Neuronal stem cell (in vitro differentiated cells): ENCODE data around the gene STK32B.

Experiments used
- DNase-seq: peaks from one replicate; pipeline ENCODE4 v3.0.0-alpha.2; 2013; ENCODE audit warnings: low spot score
- H2AFZ ChIP-seq: one replicate; pipeline ENCODE4 v1.6.1; 2013; ENCODE audit warnings: mild to moderate bottlenecking, low read length, inconsistent platforms
- H2AK5ac ChIP-seq: 2 replicates; pipeline ENCODE4 v1.6.1; 2013; ENCODE audit warnings: low read depth, mild to moderate bottlenecking, inconsistent platforms, low read length, moderate library complexity, mixed read lengths
- H2BK120ac ChIP-seq: 2 replicates; pipeline ENCODE4 v1.6.1; 2013; ENCODE audit warnings: low read depth, mild to moderate bottlenecking, inconsistent platforms, low read length, moderate library complexity, mixed read lengths
- H2BK12ac ChIP-seq: one replicate; pipeline ENCODE4 v1.6.1; 2013; ENCODE audit warnings: low read length, inconsistent platforms
- H2BK15ac ChIP-seq: 2 replicates; pipeline ENCODE4 v1.6.1; 2013; ENCODE audit warnings: mild to moderate bottlenecking, low read length, inconsistent platforms, mixed read lengths
- H2BK5ac ChIP-seq: one replicate; pipeline ENCODE4 v1.6.1; 2013; ENCODE audit warnings: inconsistent platforms, mild to moderate bottlenecking, low read length, moderate library complexity
- H3K14ac ChIP-seq: one replicate; pipeline ENCODE4 v1.6.1; 2013; ENCODE audit warnings: low read length, inconsistent platforms
- H3K18ac ChIP-seq: 2 replicates; pipeline ENCODE4 v1.6.1; 2013; ENCODE audit warnings: low read length, inconsistent platforms
- H3K23ac ChIP-seq: 2 replicates; pipeline ENCODE4 v1.6.1; 2013; ENCODE audit warnings: low read depth, mild to moderate bottlenecking, mixed read lengths, low read length, inconsistent platforms; ENCODE audit not compliant: poor library complexity
- H3K27ac ChIP-seq: replicated peaks from 3 replicates; pipeline ENCODE4 v1.5.1; 2013; ENCODE audit warnings: low read length, inconsistent platforms
- H3K27me3 ChIP-seq, 3 experiments: 2 replicates each; pipeline ENCODE4 v1.6.1; 2013; ENCODE audit warnings: low read length in 3 of 3, mild to moderate bottlenecking in 2 of 3, inconsistent platforms in 1 of 3, low read depth in 1 of 3, mixed read lengths in 1 of 3, moderate library complexity in 1 of 3; ENCODE audit not compliant: control insufficient read depth in 3 of 3, insufficient read depth in 3 of 3
- H3K36me3 ChIP-seq, 2 donors: replicated peaks in 1 of 2; 2 replicates each; pipeline ENCODE4 v1.6.1; 2013; ENCODE audit warnings: low read length in 2 of 2; ENCODE audit not compliant: control insufficient read depth in 2 of 2, insufficient read depth in 2 of 2
- H3K4ac ChIP-seq: 2 replicates; pipeline ENCODE4 v1.6.1; 2013; ENCODE audit warnings: inconsistent platforms, mild to moderate bottlenecking, low read length, moderate library complexity
- H3K4me1 ChIP-seq, 2 donors: 1 replicate in 1 of 2; 2 replicates in 1 of 2; pipeline ENCODE4 v1.6.1; 2013; ENCODE audit warnings: low read length in 2 of 2, low read depth in 1 of 2; ENCODE audit not compliant: control insufficient read depth in 2 of 2, insufficient read depth in 1 of 2
- H3K4me2 ChIP-seq: one replicate; pipeline ENCODE4 v1.6.1; 2013; ENCODE audit warnings: mild to moderate bottlenecking, low read length, inconsistent platforms; ENCODE audit not compliant: insufficient read depth, poor library complexity, severe bottlenecking
- H3K4me3 ChIP-seq, 2 donors: 2 replicates each; pipeline ENCODE4 v1.5.1; 2013; ENCODE audit warnings: low read length in 2 of 2, mild to moderate bottlenecking in 2 of 2, inconsistent platforms in 1 of 2, moderate library complexity in 1 of 2
- H3K79me1 ChIP-seq: one replicate; pipeline ENCODE4 v1.6.1; 2013; ENCODE audit warnings: low read depth, mild to moderate bottlenecking, inconsistent platforms, low read length, moderate library complexity
- H3K9ac ChIP-seq: one replicate; pipeline ENCODE4 v1.6.1; 2013; ENCODE audit warnings: mild to moderate bottlenecking, low read depth, low read length, inconsistent platforms; ENCODE audit not compliant: poor library complexity
- H3K9me3 ChIP-seq, 2 donors: replicated peaks in 1 of 2; 2 replicates each; pipeline versions ENCODE3 to v1.6.1; 2013; ENCODE audit warnings: low read length in 2 of 2, mild to moderate bottlenecking in 2 of 2, inconsistent platforms in 1 of 2, low read depth in 1 of 2, mixed read lengths in 1 of 2, moderate library complexity in 1 of 2; ENCODE audit not compliant: control insufficient read depth in 2 of 2, insufficient read depth in 1 of 2
- H4K8ac ChIP-seq: one replicate; pipeline ENCODE4 v1.6.1; 2013; ENCODE audit warnings: low read depth, mild to moderate bottlenecking, inconsistent platforms, low read length, moderate library complexity
- H4K91ac ChIP-seq: one replicate; pipeline ENCODE4 v1.6.1; 2013; ENCODE audit warnings: low read length, low read depth, mild to moderate bottlenecking, inconsistent platforms; ENCODE audit not compliant: poor library complexity
- whole genome bisulfite sequencing, 2 donors: extraction: QIAGEN DNeasy Blood & Tissue Kit; methylation state at CpG; one replicate each; pipeline ENCODE4 v1.1.7; 2013; ENCODE audit warnings: missing lambda C conversion rate in 2 of 2, mixed read lengths in 1 of 2; ENCODE audit not compliant: insufficient read length in 2 of 2, insufficient replicate concordance in 1 of 2; ENCODE audit errors: extremely low coverage in 2 of 2; 5-methylcytosine and 5-hydroxymethylcytosine counted together

STK32B gene

DNA sequence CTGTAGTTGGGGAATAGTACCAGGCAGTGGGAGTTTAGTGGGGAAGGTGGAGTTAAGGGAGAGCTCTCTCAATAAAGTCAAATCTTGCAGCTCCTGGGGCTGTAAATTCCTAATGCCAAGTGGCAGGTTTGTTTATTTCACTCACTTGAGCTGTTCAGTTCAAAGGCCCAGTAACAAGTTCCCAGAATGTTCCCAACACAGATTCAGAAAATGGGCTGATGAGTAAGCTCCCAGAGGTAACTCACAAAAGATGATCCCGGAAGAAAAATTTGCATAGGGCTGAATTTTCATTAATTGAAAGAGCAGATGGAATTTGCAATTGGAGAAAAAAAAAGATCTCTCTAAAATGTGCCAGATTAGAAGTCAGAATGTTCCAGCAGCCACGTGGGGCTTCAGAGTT, 370.9 kb downstream of the STK32B start:
- Histone ChIP-seq H3K18ac (no peak overlapping the region), H3K14ac (no peak overlapping the region), H3K9ac (no peak overlapping the region), H2AK5ac (no peak overlapping the region), H4K91ac (no peak overlapping the region), H2BK12ac (no peak overlapping the region), H3K4me1 (peaks cover 0 to 8% of the 10 kb centered on the region in 2 donors), H2BK5ac (no peak overlapping the region), H3K4me3 (no peak overlapping the region), H3K4me2 (no peak overlapping the region), H3K27ac (no peak overlapping the region), H2BK15ac (no peak overlapping the region), H3K4ac (no peak overlapping the region), H3K23ac (no peak overlapping the region), H3K27me3 (no peaks in the 10 kb centered on the region), H4K8ac (no peak overlapping the region), H3K9me3 (peaks cover 0 to 2% of the 10 kb centered on the region in 2 donors), H2AFZ (no peak overlapping the region), H2BK120ac (no peak overlapping the region), H3K36me3 (peaks cover 0 to 2% of the 10 kb centered on the region in 2 donors), H3K79me1 (no peaks in the 10 kb centered on the region)
- no CpG with 5 or more reads among the region's 2 CpGs for WGBS, 2 donors
- no peak for DNase-seq

DNA sequence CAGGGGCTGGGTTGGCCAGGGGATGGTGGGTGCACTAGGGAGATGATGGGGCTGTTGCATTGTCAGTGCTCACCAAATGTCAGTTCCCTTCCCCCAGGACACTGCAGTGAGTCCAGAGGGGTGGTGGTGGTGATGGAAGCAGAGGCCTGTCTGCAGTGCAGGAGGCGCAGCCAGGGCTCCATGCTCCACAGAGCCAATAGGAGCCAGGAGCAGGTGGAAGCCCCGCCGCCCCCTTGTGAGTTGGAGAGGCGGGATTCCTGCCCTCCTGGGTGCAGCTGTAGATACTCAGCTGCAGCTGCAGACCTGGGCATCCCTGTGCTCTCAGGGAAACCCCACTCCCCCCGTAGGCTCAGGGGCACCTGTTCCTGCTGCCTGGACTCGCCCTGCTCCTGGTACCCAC, 372.4 kb downstream of the STK32B start:
- H3K36me3 ChIP-seq = no peaks in the 10 kb centered on the region
- peak overlapping the region; percentile 90 for H3K14ac ChIP-seq
- H3K4ac ChIP-seq = no peak overlapping the region
- WGBS, 2 donors = no CpG with 5 or more reads among the region's 6 CpGs
- H3K4me2 ChIP-seq = no peak overlapping the region
- H2BK5ac ChIP-seq = no peak overlapping the region
- no peak overlapping the region for H3K9ac ChIP-seq
- no peak overlapping the region for H2BK12ac ChIP-seq
- H3K18ac ChIP-seq = peak overlapping the region; percentile 15
- DNase-seq = no peak
- H3K4me1 ChIP-seq = peaks cover 0 to 8% of the 10 kb centered on the region in 2 donors
- H3K79me1 ChIP-seq = no peaks in the 10 kb centered on the region
- no peak overlapping the region for H3K4me3 ChIP-seq
- H3K9me3 ChIP-seq = no peaks in the 10 kb centered on the region
- H4K8ac ChIP-seq = no peak overlapping the region
- no peak overlapping the region for H3K23ac ChIP-seq
- no peak overlapping the region for H4K91ac ChIP-seq
- H2AFZ ChIP-seq = no peak overlapping the region
- H3K27ac ChIP-seq = no peak overlapping the region
- no peak overlapping the region for H2BK120ac ChIP-seq
- H3K27me3 ChIP-seq = no peaks in the 10 kb centered on the region
- H2AK5ac ChIP-seq = peak overlapping the region; percentile 63
- H2BK15ac ChIP-seq = no peak overlapping the region

DNA sequence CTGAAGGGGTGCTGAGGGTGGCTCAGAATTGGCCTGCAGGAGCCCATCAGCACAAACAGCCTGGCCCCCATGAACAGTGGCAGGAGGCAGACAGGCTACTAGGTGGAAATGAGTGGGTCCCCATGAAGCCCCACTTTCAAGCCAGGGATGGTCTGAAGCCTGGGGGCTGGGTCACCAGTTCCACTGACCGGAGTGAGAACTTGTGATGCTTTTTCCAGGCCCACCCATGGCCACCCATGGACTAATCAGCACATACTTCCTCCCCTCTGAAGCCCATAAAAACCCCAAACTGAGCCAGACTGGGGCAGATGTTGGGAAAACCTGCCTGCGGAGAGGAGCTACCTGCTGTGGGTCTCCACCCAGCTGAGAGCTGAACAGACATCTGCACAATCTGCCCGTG, 372.9 kb downstream of the STK32B start:
- peak overlapping the region; percentile 90 for H3K14ac ChIP-seq
- peak overlapping the region; percentile 63 for H2AK5ac ChIP-seq
- WGBS, 2 donors = no CpG with 5 or more reads among the region's 3 CpGs

DNA sequence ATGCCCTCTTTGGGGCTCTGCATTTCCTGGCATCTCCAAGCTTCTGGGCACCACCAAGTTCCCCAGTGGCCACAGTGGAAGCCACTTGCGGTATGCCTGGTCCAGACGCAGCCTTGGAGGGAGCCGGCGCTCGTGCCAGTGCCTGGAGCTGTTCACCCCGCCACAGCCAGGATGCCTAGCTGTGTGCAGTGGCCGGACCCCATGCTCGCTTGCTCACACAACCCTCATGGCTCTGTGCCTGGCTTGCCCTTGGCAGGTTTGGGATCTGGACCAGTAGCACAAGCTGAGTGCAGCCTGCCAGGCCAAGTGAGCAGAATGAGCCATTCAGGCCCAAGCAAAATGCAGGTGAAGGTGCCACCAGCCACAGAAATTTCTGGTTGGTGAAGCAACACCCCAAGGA, 373.6 kb downstream of the STK32B start:
- H2BK5ac ChIP-seq = no peak overlapping the region
- H2BK120ac ChIP-seq = no peak overlapping the region
- H3K4ac ChIP-seq = no peak overlapping the region
- H4K8ac ChIP-seq = no peak overlapping the region
- no peaks in the 10 kb centered on the region for H3K79me1 ChIP-seq
- H4K91ac ChIP-seq = no peak overlapping the region
- no peaks in the 10 kb centered on the region for H3K36me3 ChIP-seq
- no peak overlapping the region for H3K9ac ChIP-seq
- no peak for DNase-seq
- WGBS, 2 donors = no CpG with 5 or more reads among the region's 8 CpGs
- H3K23ac ChIP-seq = peak overlapping the region; percentile 83
- peak overlapping the region; percentile 59 for H3K18ac ChIP-seq
- H3K9me3 ChIP-seq = no peaks in the 10 kb centered on the region
- no peak overlapping the region for H2AFZ ChIP-seq
- no peak overlapping the region for H3K27ac ChIP-seq
- no peak overlapping the region for H3K14ac ChIP-seq
- no peak overlapping the region for H3K4me2 ChIP-seq
- peaks cover 0 to 8% of the 10 kb centered on the region in 2 donors for H3K4me1 ChIP-seq
- H2AK5ac ChIP-seq = no peak overlapping the region
- H2BK12ac ChIP-seq = peak overlapping the region; percentile 63
- H3K27me3 ChIP-seq = no peaks in the 10 kb centered on the region
- peak overlapping the region in 1 of 2 donors; percentile 40 for H3K4me3 ChIP-seq
- H2BK15ac ChIP-seq = no peak overlapping the region

More for the DNA sequence above, 372.9 kb downstream of the STK32B start:
- Histone ChIP-seq H4K91ac (no peak overlapping the region), H3K18ac (peak overlapping the region; percentile 46), H3K23ac (no peak overlapping the region), H2BK5ac (no peak overlapping the region), H3K27me3 (no peaks in the 10 kb centered on the region), H3K4ac (no peak overlapping the region), H3K4me1 (peaks cover 0 to 8% of the 10 kb centered on the region in 2 donors), H2BK12ac (no peak overlapping the region), H3K36me3 (no peaks in the 10 kb centered on the region), H3K27ac (no peak overlapping the region), H2AFZ (no peak overlapping the region), H3K9ac (no peak overlapping the region), H2BK15ac (no peak overlapping the region), H3K79me1 (no peaks in the 10 kb centered on the region), H3K4me3 (no peak overlapping the region), H2BK120ac (no peak overlapping the region), H4K8ac (peak overlapping the region; percentile 54), H3K4me2 (no peak overlapping the region), H3K9me3 (no peaks in the 10 kb centered on the region)
- DNase-seq = no peak
